Activated T-helper 1 cell treated with anti-CD3 and anti-CD28 coated beads, Interleukin-2, amount 50 U/mL, for 16 hours (primary cell): Measurements from ENCODE around the gene STAT3.
"Not testable (repeated sequence)": the region's sequence is repeated elsewhere in the genome, so short reads cannot be mapped to it uniquely, and the experiment has no call there.

Source experiments
- DNase-seq, 2 donors: peaks; one replicate each; pipeline ENCODE4 v3.0.0-alpha.2; 2020; ENCODE audit warnings: low read depth in 1 of 2, low spot score in 1 of 2

Gene STAT3

DNA sequence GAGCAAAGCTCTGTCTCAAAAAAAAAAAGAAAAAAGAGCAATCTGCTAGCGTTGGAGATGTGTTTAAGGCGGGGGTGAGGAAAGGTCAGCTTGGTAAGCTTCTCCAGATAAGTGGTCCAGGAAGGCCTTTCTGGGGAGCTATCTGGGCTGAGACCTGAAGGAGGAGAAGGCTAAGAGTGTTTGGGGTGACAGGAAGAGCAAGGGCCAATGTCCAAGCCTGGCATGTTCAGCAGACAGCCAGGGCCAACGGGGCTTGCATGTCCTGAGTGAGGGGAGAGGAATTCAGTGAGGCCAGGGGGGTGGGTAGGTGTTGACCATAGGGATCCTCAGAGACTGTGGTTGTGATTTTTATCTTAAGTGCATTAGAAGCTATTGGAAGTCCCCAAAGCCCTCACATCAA lies 84.5 kb downstream of the STAT3 start:
- DNase-seq = no peak

- DNase-seq = no peak
Observed at GRCh38 chr17:42301022-42301421, 87.2 kb downstream of the STAT3 start.

DNA sequence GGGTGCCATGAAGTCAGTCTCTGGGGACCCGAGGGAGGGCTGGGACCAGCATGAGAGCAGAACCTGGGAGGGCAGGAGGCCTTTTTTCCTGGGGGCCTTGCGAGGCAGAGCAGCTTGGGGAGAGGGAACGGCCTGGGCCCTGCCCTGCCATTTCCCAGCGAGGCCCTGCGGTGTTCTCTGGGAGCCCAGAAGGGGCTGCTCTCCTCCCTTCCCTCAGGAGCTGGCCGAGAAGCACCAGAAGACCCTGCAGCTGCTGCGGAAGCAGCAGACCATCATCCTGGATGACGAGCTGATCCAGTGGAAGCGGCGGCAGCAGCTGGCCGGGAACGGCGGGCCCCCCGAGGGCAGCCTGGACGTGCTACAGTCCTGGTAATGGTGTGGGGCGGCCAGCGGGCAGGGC lies 88.3 kb downstream of the STAT3 start:
- DNase-seq = not testable (repeated sequence)

DNA sequence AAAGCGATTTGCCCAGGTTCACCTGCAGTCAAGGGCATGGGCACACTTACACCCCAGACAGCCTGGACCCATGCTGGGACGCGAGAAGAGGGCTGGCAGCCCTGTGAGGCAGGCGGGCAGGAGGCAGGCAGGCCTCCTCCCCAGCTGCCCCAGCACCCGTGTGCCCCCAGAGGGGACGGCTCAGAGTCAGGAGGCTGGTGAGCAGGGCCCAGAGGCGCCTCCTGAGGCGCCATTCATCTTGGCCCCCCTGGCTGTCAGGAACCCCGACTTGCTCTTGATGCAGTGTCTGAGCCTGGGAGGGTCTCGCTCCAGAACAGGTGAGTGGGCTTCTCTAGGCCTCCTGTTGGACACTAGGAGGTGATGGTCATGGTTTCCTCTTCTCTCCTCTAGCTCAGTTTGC lies 88.9 kb downstream of the STAT3 start:
- not testable (repeated sequence) for DNase-seq

- not testable (repeated sequence) for DNase-seq
Observed at GRCh38 chr17:42297775-42298174, 90.5 kb downstream of the STAT3 start.

DNA sequence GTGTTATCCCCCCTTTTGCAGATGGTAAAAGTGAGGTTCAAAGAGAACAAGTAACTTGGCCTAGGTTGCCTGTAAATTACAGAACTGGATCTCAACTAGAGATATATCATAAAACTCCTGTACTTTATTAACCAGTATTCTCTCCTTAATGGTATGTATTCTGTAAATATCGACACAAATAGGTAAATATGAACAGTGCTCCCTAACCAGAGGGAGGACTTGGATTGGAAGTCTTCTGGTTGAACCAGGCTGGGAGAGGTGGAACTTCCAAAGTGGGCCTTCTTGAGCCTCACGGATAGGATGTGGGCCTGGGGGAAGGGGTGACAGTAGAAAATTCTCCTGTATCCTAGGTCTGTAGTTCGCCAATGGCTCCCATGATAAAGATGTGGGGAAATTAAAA lies 92.2 kb downstream of the STAT3 start:
- no peak for DNase-seq

DNA sequence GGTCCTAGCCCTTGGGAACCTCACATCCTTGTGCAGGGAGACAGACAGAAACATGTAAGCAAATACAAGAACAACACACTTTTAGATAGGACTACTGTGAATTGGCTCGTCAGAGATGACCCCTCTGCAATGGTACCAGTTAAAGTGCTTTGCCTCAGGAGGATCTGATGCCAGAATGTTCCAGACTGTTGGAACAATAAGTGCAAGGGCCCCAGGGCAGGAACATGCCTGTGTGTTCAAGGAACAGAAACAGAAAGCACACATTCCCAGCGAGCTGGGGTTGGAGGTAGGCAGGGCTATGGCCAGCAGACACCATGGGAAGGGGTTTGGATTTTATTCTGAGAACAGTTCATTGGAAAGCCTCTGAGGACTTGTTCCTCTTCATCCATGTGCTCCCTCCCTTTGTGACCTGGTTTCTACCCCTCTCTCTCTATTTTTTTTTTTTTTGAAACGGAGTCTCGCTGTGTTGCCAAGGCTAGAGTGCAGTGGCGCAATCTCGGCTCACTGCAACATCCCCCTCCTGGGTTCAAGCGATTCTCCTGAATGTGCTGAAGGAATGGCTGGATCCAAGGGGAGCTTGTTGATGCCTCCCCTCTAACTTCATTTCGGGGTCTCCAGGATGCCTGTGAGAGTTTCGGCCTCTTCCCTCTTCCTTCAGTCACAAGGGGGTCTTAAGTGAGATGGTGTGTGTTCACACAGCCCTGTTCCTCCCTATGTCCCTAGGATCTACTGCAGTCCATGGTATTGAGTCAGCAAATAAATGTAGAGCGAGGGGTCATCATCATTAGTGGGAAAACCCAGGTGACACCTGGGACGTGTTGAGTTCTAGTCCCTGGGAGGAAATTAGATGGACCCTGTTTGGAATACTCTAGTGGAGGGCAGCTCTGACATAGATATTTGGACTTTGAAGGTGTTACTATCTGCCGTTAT lies 93.5 kb downstream of the STAT3 start:
- DNase-seq = no peak

DNA sequence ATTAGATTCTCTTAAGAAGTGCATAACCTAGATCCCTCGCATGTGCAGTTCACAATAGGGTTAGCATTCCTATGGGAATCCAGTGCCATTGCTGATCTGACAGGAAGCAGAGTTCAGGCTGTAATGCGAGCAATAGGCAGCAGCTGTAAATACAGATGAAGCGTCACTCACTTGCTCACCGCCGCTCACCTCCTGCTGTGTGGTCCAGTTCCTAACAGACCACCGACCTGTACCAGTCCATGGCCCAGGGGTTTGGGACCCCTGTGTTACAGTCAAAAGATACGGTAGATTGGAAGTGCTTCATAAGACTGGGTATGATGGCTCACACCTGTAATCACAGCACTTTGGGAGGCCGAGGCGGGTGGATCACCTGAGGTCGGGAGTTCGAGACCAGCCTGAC lies 97.1 kb downstream of the STAT3 start:
- DNase-seq = no peak

GRCh38 chr17:42290577-42290976 lies 97.7 kb downstream of the STAT3 start:
- DNase-seq = no peak

GRCh38 chr17:42289611-42290181 lies 98.5 kb downstream of the STAT3 start:
- DNase-seq = peak in 1 of 2 donors; percentile 37

- peak in 1 of 2 donors; percentile 45 for DNase-seq
Observed at GRCh38 chr17:42288803-42289610, 99.2 kb downstream of the STAT3 start.

DNA sequence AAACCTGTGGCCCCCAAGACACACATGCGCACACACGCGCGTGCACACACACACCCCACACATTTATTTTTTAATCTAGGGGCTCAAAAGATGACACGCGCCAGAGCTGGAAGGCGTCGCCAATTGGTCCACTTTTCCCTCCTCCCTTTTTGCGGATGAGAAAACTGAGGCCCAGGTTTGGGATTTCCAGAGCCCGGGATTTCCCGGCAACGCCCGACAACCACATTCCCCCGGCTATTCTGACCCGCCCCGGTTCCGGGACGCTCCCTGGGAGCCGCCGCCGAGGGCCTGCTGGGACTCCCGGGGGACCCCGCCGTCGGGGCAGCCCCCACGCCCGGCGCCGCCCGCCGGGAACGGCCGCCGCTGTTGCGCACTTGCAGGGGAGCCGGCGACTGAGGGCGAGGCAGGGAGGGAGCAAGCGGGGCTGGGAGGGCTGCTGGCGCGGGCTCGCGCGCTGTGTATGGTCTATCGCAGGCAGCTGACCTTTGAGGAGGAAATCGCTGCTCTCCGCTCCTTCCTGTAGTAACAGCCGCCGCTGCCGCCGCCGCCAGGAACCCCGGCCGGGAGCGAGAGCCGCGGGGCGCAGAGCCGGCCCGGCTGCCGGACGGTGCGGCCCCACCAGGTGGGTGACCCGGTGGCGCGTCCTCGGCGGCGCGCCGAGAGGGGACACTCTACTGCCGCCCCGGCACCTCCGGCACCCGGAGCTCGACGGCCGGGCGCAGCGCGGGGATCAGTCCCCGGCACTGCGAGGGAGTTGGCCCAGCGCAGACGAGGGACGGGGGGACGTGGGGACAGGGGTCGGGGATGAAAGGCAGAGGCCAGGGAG lies 100.1 kb downstream of the STAT3 start, which contains the start of gene STAT5A:
Gene STAT5A, plus strand, starts transcription at position 522 of the 826 bp plus-strand sequence. CDS start 914 bp downstream, outside the sequence.
- DNase-seq = peak; percentile 58 to 71

GRCh38 chr17:42287305-42287976 lies 100.8 kb downstream of the STAT3 start:
- DNase-seq = no peak

GRCh38 chr17:42286411-42287221 lies 101.6 kb downstream of the STAT3 start:
- no peak for DNase-seq

- DNase-seq = no peak
Observed at GRCh38 chr17:42285346-42286050, 102.7 kb downstream of the STAT3 start.

- no peak for DNase-seq
Observed at GRCh38 chr17:42284566-42284965, 103.7 kb downstream of the STAT3 start.

DNA sequence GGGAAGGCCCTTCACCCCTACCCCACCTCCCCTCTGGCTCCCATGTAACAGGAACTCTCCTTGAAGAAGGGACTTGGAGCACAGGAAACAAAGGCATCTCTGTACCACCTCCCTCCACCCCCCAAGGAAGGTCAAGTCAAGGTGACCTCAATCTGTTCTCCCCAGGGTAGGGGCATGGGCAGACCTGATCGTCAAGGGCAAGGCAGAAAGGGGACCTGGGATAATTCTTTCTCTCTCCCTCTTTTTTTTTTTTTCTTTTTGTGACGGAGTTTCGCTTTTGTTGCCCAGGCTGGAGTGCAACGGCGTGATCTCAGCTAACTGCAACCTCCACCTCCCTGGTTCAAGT lies 104.2 kb downstream of the STAT3 start:
- no peak for DNase-seq

DNA sequence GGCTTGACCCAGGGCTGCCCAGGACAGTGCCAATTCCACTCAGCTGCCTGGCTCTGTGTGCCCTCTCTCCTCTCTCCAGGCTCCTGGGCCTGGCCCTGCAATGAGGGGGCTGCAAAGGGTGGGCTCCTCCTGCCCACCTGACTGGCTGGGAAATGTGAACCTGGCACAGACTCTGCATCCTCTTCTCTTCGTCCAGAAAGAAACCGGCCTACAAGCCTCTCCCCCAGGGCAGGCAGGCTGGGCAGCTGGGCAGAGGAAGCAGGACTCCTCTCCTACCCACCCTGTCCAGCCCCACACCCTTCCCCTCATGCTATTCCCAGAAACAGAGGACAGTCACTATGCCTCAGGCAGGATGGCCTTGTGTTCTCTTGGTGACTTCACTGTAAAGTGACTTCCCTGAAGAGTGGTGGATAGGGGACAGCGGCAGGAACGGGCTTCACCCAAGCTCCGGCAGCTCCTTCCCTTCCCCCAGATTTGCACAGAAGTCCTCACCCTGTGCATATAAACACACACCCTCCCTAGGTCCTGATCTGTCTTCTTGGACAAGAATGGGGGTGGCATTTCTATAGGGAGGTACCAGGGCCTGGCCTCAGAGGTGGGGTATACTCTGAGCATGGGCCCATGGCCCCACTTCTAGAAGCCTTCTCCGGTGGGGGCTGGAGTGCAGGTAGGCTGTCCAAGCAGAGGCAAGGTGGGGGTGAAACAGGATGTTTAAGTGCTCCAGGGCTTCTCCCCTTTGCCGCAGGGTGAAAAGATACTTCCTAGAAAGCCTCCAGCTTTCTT lies 104.8 kb downstream of the STAT3 start:
- DNase-seq = no peak
